Glomerular endothelial cell (primary cell): Measurements from ENCODE around the gene GRIK2. TPM values are rescaled to one million over a fixed set of nuclear protein-coding genes. Genes with fewer than 3 reads are reported as not detected.

Source experiments
- DNase-seq: peaks from one replicate; pipeline ENCODE4 v3.0.0-alpha.2; 2011; ENCODE audit warnings: low read depth, low spot score; ENCODE audit errors: extremely low read depth
- total RNA-seq: library from RNA; depleted of rRNA; stranded (reverse); fragments of >200 nt; gene quantifications from 2 replicates; pipeline ENCODE4 v1.2.3, GENCODE V29; 2015

GRIK2 gene
- total RNA-seq, 1 donor from 2014 or later: 5.7 TPM

- no peak for DNase-seq
Measured at GRCh38 chr6:101534386-101534785, 140.9 kb downstream of the GRIK2 start.

GRCh38 chr6:101534821-101535220 lies 141.3 kb downstream of the GRIK2 start:
- DNase-seq: no peak

- no peak for DNase-seq
Measured at GRCh38 chr6:101537753-101538316, 144.3 kb downstream of the GRIK2 start.

GRCh38 chr6:101539510-101540245 lies 146.2 kb downstream of the GRIK2 start:
- DNase-seq: no peak

GRCh38 chr6:101541894-101542293 lies 148.4 kb downstream of the GRIK2 start:
- DNase-seq: no peak

GRCh38 chr6:101543796-101544195 lies 150.3 kb downstream of the GRIK2 start:
- DNase-seq: no peak

- no peak for DNase-seq
Measured at GRCh38 chr6:101544286-101544685, 150.8 kb downstream of the GRIK2 start.

- DNase-seq: no peak
Measured at GRCh38 chr6:101545191-101545590, 151.7 kb downstream of the GRIK2 start.

GRCh38 chr6:101550451-101550850 lies 156.9 kb downstream of the GRIK2 start:
- DNase-seq: no peak

- no peak for DNase-seq
Measured at GRCh38 chr6:101554231-101554630, 160.7 kb downstream of the GRIK2 start.

GRCh38 chr6:101558712-101559111 lies 165.2 kb downstream of the GRIK2 start:
- DNase-seq: no peak

GRCh38 chr6:101572627-101573026 lies 179.1 kb downstream of the GRIK2 start:
- no peak for DNase-seq

GRCh38 chr6:101577091-101577490 lies 183.6 kb downstream of the GRIK2 start:
- DNase-seq: no peak

GRCh38 chr6:101578306-101578705 lies 184.8 kb downstream of the GRIK2 start:
- DNase-seq: no peak

GRCh38 chr6:101582792-101583191 lies 189.3 kb downstream of the GRIK2 start:
- no peak for DNase-seq

GRCh38 chr6:101585501-101585900 lies 192.0 kb downstream of the GRIK2 start:
- DNase-seq: no peak

GRCh38 chr6:101588343-101588742 lies 194.8 kb downstream of the GRIK2 start:
- no peak for DNase-seq

- no peak for DNase-seq
Measured at GRCh38 chr6:101595276-101595675, 201.8 kb downstream of the GRIK2 start.

GRCh38 chr6:101597693-101598092 lies 204.2 kb downstream of the GRIK2 start:
- DNase-seq: no peak

- no peak for DNase-seq
Measured at GRCh38 chr6:101605426-101605825, 211.9 kb downstream of the GRIK2 start.

GRCh38 chr6:101605874-101606273 lies 212.4 kb downstream of the GRIK2 start:
- DNase-seq: no peak

GRCh38 chr6:101607111-101607690 lies 213.7 kb downstream of the GRIK2 start:
- DNase-seq: no peak
